Measurements from ENCODE around the gene SSH2. TPM values are rescaled to one million over a fixed set of nuclear protein-coding genes. Genes with fewer than 3 reads are reported as not detected.

Gene SSH2
- total RNA-seq, 1 experiment from 2014 or later, result 14.6 TPM

DNA sequence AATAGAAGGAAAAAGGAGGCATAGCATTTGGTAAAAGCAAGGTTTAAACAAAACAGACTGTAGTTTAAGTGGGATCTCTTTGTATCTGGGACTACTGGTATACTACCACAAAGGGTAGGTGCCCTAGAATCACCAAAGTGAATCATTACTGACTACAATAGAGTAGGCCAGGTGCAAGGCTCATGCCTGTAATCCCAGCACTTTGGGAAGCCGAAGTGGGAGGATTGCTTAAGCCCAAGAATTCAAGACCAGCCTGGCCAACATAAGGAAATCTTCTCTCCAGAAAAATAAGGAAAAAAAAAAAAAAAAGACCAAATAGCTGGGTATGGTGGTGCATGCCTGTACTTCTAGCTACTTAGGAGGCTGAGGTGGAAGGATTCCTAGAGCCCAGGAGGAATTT, 246.5 kb downstream of the SSH2 start:
- no peaks in the 10 kb centered on the region for H4K20me1 ChIP-seq (ENCODE audit: control insufficient read depth, insufficient read depth, insufficient read length)
- H3K14ac ChIP-seq (ENCODE audit: insufficient read depth, low read length), result no peak overlapping the region
- H3K4me2 ChIP-seq (ENCODE audit: insufficient read depth, insufficient read length, low read length), result no peak overlapping the region
- Mint-ChIP-seq H3K36me3 (ENCODE audit: insufficient read depth in 1 of 3, low read depth in 3 of 3) (no peaks in the 10 kb centered on the region), H3K27me3 (ENCODE audit: low read depth) (no peaks in the 10 kb centered on the region), H3K4me3 (no peak overlapping the region), H3K4me1 (peaks cover 4% of the 10 kb centered on the region in 2 experiments), H3K9me3 (no peaks in the 10 kb centered on the region), H3K27ac (peak overlapping the region in 2 of 3 experiments; percentile 74; a peak in 4 of 7 replicates)
- no peak overlapping the region for H2BK20ac ChIP-seq (ENCODE audit: low read depth, low read length, poor library complexity, severe bottlenecking)
- no peak overlapping the region for H4K8ac ChIP-seq (replicated peaks; ENCODE audit: insufficient read length, low read depth, low read length)
- H2BK15ac ChIP-seq (ENCODE audit: low read depth, low read length), result no peak overlapping the region
- no peak overlapping the region for H3K27ac ChIP-seq (ENCODE audit: insufficient read length, low read depth, low read length)
- no peak overlapping the region for H3K9ac ChIP-seq (ENCODE audit: extremely low read depth, insufficient read length, low read length)
- H4K5ac ChIP-seq (ENCODE audit: insufficient read length, low read depth, low read length), result no peak overlapping the region
- H3T11ph ChIP-seq (ENCODE audit: low read length), result no peak overlapping the region
- no peak overlapping the region for H3K4ac ChIP-seq (ENCODE audit: low read depth, low read length)
- no peak overlapping the region for H3K56ac ChIP-seq (ENCODE audit: insufficient read length, low read depth, low read length)
- H2AFZ ChIP-seq (ENCODE audit: low read length), result no peak overlapping the region
- no peaks in the 10 kb centered on the region for H3K27me3 ChIP-seq (ENCODE audit: insufficient read depth, low read length)
- no peak overlapping the region for H2BK120ac ChIP-seq (ENCODE audit: low read depth, low read length, poor library complexity, severe bottlenecking)
- no peak overlapping the region for H3K23ac ChIP-seq (ENCODE audit: insufficient read length, low read depth, low read length)
- no peak overlapping the region for H2BK12ac ChIP-seq (ENCODE audit: insufficient read length, low read depth, low read length)
- H3K79me1 ChIP-seq (ENCODE audit: insufficient read depth, low read depth, low read length, poor library complexity, severe bottlenecking), result no peaks in the 10 kb centered on the region
- TF ChIP-seq, protein P1, sequence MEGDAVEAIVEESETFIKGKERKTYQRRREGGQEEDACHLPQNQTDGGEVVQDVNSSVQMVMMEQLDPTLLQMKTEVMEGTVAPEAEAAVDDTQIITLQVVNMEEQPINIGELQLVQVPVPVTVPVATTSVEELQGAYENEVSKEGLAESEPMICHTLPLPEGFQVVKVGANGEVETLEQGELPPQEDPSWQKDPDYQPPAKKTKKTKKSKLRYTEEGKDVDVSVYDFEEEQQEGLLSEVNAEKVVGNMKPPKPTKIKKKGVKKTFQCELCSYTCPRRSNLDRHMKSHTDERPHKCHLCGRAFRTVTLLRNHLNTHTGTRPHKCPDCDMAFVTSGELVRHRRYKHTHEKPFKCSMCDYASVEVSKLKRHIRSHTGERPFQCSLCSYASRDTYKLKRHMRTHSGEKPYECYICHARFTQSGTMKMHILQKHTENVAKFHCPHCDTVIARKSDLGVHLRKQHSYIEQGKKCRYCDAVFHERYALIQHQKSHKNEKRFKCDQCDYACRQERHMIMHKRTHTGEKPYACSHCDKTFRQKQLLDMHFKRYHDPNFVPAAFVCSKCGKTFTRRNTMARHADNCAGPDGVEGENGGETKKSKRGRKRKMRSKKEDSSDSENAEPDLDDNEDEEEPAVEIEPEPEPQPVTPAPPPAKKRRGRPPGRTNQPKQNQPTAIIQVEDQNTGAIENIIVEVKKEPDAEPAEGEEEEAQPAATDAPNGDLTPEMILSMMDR (conservative IDR thresholded peaks at IDR 0.05), result no peak
- H2AK5ac ChIP-seq (ENCODE audit: insufficient read length, low read length), result no peak overlapping the region
- WGBS (ENCODE audit: extremely low coverage, insufficient read length, low lambda C conversion rate), result no CpG with 5 or more reads among the region's 1 CpG
- H2BK5ac ChIP-seq (ENCODE audit: insufficient read length, low read length), result no peak overlapping the region
- H3K9me3 ChIP-seq (ENCODE audit: control insufficient read depth, low read depth, low read length), result no peaks in the 10 kb centered on the region
- DNase-seq, result no peak
- H4K91ac ChIP-seq (ENCODE audit: insufficient read length, low read depth, low read length), result no peak overlapping the region
- H3K23me2 ChIP-seq (ENCODE audit: insufficient read length, low read depth, low read length, poor library complexity, severe bottlenecking), result no peaks in the 10 kb centered on the region
- H3K18ac ChIP-seq (ENCODE audit: insufficient read length, low read depth, low read length), result no peak overlapping the region
- H3K4me1 ChIP-seq (ENCODE audit: insufficient read depth, low read length), result no peaks in the 10 kb centered on the region; the same call in 1 of the 2 replicates
- no peaks in the 10 kb centered on the region for H3K79me2 ChIP-seq (ENCODE audit: insufficient read depth, low read length)

Data from H9 (cell line).